ENCODE data around the gene OR2V2.

DNA sequence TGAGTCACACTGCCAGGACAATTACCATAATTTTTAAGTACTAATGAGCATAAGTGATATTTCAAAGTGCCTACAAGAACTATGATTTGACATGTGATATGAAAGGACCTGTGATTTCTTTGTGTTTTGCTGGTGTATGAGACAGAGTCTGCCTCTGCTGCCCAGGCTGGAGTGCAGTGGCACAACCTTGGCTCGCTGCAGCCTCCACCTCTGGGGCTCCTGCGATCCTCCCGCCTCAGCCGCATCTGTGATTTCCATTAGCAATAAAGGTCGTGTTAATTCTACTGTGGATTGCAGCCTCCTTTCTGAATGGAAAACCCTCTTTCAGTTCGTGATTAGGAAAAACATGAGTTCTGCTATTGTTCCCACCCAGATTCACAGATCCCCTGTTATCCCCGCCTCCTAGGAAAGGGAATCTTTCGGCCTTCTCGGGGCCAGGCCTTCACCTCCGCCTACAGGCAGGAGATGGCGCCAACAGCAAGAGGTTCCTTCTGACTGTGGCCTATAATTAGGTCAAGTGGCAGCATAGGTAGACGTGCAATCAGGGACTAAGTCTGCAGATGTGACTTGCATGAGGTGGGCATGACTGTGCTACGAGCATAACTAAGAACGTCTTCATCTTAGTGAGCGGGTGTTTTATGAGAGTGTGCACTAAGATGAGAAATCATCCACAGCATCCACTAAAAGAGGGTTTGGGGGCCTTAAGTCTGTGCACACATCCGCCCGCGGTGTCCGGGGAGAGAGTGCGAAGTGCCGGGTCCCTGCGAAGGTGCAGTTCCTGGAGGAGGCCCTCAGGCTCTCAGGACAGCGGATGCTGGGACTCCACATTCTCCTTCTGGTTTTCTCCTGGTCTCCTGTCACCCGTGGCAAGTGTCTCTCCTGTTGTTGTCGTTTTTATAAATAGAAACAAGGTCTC lies 34.5 kb downstream of the OR2V2 start:
- TF ChIP-seq RAD21 (IDR thresholded peaks at IDR 0.05): peak; percentile 92 to 94
- TF ChIP-seq, protein P1, sequence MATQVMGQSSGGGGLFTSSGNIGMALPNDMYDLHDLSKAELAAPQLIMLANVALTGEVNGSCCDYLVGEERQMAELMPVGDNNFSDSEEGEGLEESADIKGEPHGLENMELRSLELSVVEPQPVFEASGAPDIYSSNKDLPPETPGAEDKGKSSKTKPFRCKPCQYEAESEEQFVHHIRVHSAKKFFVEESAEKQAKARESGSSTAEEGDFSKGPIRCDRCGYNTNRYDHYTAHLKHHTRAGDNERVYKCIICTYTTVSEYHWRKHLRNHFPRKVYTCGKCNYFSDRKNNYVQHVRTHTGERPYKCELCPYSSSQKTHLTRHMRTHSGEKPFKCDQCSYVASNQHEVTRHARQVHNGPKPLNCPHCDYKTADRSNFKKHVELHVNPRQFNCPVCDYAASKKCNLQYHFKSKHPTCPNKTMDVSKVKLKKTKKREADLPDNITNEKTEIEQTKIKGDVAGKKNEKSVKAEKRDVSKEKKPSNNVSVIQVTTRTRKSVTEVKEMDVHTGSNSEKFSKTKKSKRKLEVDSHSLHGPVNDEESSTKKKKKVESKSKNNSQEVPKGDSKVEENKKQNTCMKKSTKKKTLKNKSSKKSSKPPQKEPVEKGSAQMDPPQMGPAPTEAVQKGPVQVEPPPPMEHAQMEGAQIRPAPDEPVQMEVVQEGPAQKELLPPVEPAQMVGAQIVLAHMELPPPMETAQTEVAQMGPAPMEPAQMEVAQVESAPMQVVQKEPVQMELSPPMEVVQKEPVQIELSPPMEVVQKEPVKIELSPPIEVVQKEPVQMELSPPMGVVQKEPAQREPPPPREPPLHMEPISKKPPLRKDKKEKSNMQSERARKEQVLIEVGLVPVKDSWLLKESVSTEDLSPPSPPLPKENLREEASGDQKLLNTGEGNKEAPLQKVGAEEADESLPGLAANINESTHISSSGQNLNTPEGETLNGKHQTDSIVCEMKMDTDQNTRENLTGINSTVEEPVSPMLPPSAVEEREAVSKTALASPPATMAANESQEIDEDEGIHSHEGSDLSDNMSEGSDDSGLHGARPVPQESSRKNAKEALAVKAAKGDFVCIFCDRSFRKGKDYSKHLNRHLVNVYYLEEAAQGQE (IDR thresholded peaks at IDR 0.05): no peak
- TF ChIP-seq, protein P2, sequence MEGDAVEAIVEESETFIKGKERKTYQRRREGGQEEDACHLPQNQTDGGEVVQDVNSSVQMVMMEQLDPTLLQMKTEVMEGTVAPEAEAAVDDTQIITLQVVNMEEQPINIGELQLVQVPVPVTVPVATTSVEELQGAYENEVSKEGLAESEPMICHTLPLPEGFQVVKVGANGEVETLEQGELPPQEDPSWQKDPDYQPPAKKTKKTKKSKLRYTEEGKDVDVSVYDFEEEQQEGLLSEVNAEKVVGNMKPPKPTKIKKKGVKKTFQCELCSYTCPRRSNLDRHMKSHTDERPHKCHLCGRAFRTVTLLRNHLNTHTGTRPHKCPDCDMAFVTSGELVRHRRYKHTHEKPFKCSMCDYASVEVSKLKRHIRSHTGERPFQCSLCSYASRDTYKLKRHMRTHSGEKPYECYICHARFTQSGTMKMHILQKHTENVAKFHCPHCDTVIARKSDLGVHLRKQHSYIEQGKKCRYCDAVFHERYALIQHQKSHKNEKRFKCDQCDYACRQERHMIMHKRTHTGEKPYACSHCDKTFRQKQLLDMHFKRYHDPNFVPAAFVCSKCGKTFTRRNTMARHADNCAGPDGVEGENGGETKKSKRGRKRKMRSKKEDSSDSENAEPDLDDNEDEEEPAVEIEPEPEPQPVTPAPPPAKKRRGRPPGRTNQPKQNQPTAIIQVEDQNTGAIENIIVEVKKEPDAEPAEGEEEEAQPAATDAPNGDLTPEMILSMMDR (IDR thresholded peaks at IDR 0.05; ENCODE audit: low read depth, low read length, missing input control): peak; percentile 70

All from liver (tissue), 3 donors.